ENCODE results near the gene ADAMTS17.
"Not testable (repeated sequence)": the region's sequence is repeated elsewhere in the genome, so short reads cannot be mapped to it uniquely, and the experiment has no call there.

Gene ADAMTS17

GRCh38 chr15:100092034-100092433, 249.7 kb downstream of the ADAMTS17 start:
- DNase-seq (ENCODE audit: low read depth in 2 of 2): no peak

GRCh38 chr15:100090411-100090810, 251.4 kb downstream of the ADAMTS17 start:
- DNase-seq (ENCODE audit: low read depth in 2 of 2): no peak

- DNase-seq (ENCODE audit: low read depth in 2 of 2): not testable (repeated sequence)
These were observed 257.5 kb downstream of the ADAMTS17 start for GRCh38 chr15:100084042-100084821.

- no peak for DNase-seq (ENCODE audit: low read depth in 2 of 2)
These were observed 258.2 kb downstream of the ADAMTS17 start for GRCh38 chr15:100083572-100083971.

- no peak for DNase-seq (ENCODE audit: low read depth in 2 of 2)
These were observed 258.9 kb downstream of the ADAMTS17 start for GRCh38 chr15:100082761-100083402.

- no peak for DNase-seq (ENCODE audit: low read depth in 2 of 2)
These were observed 260.3 kb downstream of the ADAMTS17 start for GRCh38 chr15:100081454-100081853.

GRCh38 chr15:100078511-100079220, 263.1 kb downstream of the ADAMTS17 start:
- DNase-seq (ENCODE audit: low read depth in 2 of 2): no peak

- no peak for DNase-seq (ENCODE audit: low read depth in 2 of 2)
These were observed 266.5 kb downstream of the ADAMTS17 start for GRCh38 chr15:100075229-100075628.

GRCh38 chr15:100073982-100074381, 267.8 kb downstream of the ADAMTS17 start:
- no peak for DNase-seq (ENCODE audit: low read depth in 2 of 2)

- DNase-seq (ENCODE audit: low read depth in 2 of 2): not testable (repeated sequence)
These were observed 275.1 kb downstream of the ADAMTS17 start for GRCh38 chr15:100066521-100067280.

GRCh38 chr15:100061944-100062343, 279.8 kb downstream of the ADAMTS17 start:
- DNase-seq (ENCODE audit: low read depth in 2 of 2): no peak

- DNase-seq (ENCODE audit: low read depth in 2 of 2): no peak
These were observed 281.4 kb downstream of the ADAMTS17 start for GRCh38 chr15:100060276-100060926.

- no peak for DNase-seq (ENCODE audit: low read depth in 2 of 2)
These were observed 282.3 kb downstream of the ADAMTS17 start for GRCh38 chr15:100059521-100059920.

- no peak for DNase-seq (ENCODE audit: low read depth in 2 of 2)
These were observed 282.7 kb downstream of the ADAMTS17 start for GRCh38 chr15:100059094-100059493.

GRCh38 chr15:100058458-100058857, 283.3 kb downstream of the ADAMTS17 start:
- no peak for DNase-seq (ENCODE audit: low read depth in 2 of 2)

GRCh38 chr15:100057281-100057680, 284.5 kb downstream of the ADAMTS17 start:
- DNase-seq (ENCODE audit: low read depth in 2 of 2): no peak

GRCh38 chr15:100056411-100057072, 285.2 kb downstream of the ADAMTS17 start:
- no peak for DNase-seq (ENCODE audit: low read depth in 2 of 2)

GRCh38 chr15:100055821-100056220, 286.0 kb downstream of the ADAMTS17 start:
- DNase-seq (ENCODE audit: low read depth in 2 of 2): no peak

GRCh38 chr15:100054539-100054938, 287.2 kb downstream of the ADAMTS17 start:
- no peak for DNase-seq (ENCODE audit: low read depth in 2 of 2)

GRCh38 chr15:100053474-100054121, 288.2 kb downstream of the ADAMTS17 start:
- DNase-seq (ENCODE audit: low read depth in 2 of 2): no peak
